Measurements from ENCODE around the gene SLC13A3.

The SLC13A3 gene

GRCh38 chr20:46552460-46553420 is 98.5 kb downstream of the SLC13A3 start:
- peak; percentile 86 for DNase-seq

- DNase-seq: no peak
Observed at GRCh38 chr20:46551522-46552381, 99.5 kb downstream of the SLC13A3 start.

- DNase-seq: no peak
Observed at GRCh38 chr20:46550461-46550860, 100.8 kb downstream of the SLC13A3 start, which contains the start of gene OCSTAMP. OCSTAMP (minus strand) TSS chr20:46550654; CDS start chr20:46550560, 94 bp downstream.

GRCh38 chr20:46549188-46549972 is 101.9 kb downstream of the SLC13A3 start:
- peak; percentile 25 for DNase-seq

GRCh38 chr20:46548688-46549087 is 102.6 kb downstream of the SLC13A3 start:
- no peak for DNase-seq

GRCh38 chr20:46547995-46548394 is 103.3 kb downstream of the SLC13A3 start:
- DNase-seq: no peak

GRCh38 chr20:46546936-46547335 is 104.3 kb downstream of the SLC13A3 start:
- DNase-seq: peak; percentile 64

GRCh38 chr20:46546298-46546697 is 105.0 kb downstream of the SLC13A3 start:
- no peak for DNase-seq

GRCh38 chr20:46545827-46546138 is 105.5 kb downstream of the SLC13A3 start:
- no peak for DNase-seq

GRCh38 chr20:46545077-46545826 is 106.0 kb downstream of the SLC13A3 start:
- DNase-seq: peak; percentile 89

- no peak for DNase-seq
Observed at GRCh38 chr20:46544576-46544975, 106.7 kb downstream of the SLC13A3 start.

- no peak for DNase-seq
Observed at GRCh38 chr20:46543959-46544358, 107.3 kb downstream of the SLC13A3 start.

- DNase-seq: no peak
Observed at GRCh38 chr20:46543033-46543432, 108.2 kb downstream of the SLC13A3 start.

GRCh38 chr20:46541229-46541935 is 109.9 kb downstream of the SLC13A3 start:
- no peak for DNase-seq

GRCh38 chr20:46539113-46539512 is 112.1 kb downstream of the SLC13A3 start:
- DNase-seq: no peak

- no peak for DNase-seq
Observed at GRCh38 chr20:46530640-46531039, 120.6 kb downstream of the SLC13A3 start.

GRCh38 chr20:46523696-46524328 is 127.4 kb downstream of the SLC13A3 start:
- DNase-seq: no peak

GRCh38 chr20:46523108-46523507 is 128.2 kb downstream of the SLC13A3 start:
- no peak for DNase-seq

GRCh38 chr20:46520976-46521579 is 130.2 kb downstream of the SLC13A3 start:
- peak; percentile 77 for DNase-seq

- no peak for DNase-seq
Observed at GRCh38 chr20:46520540-46520939, 130.7 kb downstream of the SLC13A3 start.

Measured in activated CD4-positive, alpha-beta T cell treated with anti-CD3 and anti-CD28 coated beads, Interleukin-2, Interleukin-6, amounts not matched to agents 100 ng/mL and 50 ng/mL, durations not matched to agents 16 hours and 8 hours (primary cell).